COLO668 (cell line): ENCODE results near the gene KCNE4.
A peak's percentile ranks its signal among the peaks of the same experiment; 100 is the strongest.
"Not testable (repeated sequence)": the region's sequence is repeated elsewhere in the genome, so short reads cannot be mapped to it uniquely, and the experiment has no call there.

ENCODE experiments used
- DNase-seq: peaks from one replicate; lab custom pipeline; 2025; ENCODE audit not compliant: unreplicated experiment; lab: John Stamatoyannopoulos, UW

KCNE4 gene

GRCh38 chr2:223056701-223057418 is 4.9 kb downstream of the KCNE4 start:
- DNase-seq, result no peak

- no peak for DNase-seq
Measured at GRCh38 chr2:223057569-223057968, 5.6 kb downstream of the KCNE4 start.

GRCh38 chr2:223058952-223059716 is 7.1 kb downstream of the KCNE4 start:
- peak; percentile 73 for DNase-seq

GRCh38 chr2:223060201-223060825 is 8.3 kb downstream of the KCNE4 start:
- no peak for DNase-seq

- no peak for DNase-seq
Measured at GRCh38 chr2:223062396-223062795, 10.4 kb downstream of the KCNE4 start.

- no peak for DNase-seq
Measured at GRCh38 chr2:223065107-223065506, 13.1 kb downstream of the KCNE4 start.

GRCh38 chr2:223066721-223067120 is 14.7 kb downstream of the KCNE4 start:
- no peak for DNase-seq

GRCh38 chr2:223068071-223068470 is 16.1 kb downstream of the KCNE4 start:
- DNase-seq, result no peak

GRCh38 chr2:223069465-223069864 is 17.5 kb downstream of the KCNE4 start:
- DNase-seq, result no peak

GRCh38 chr2:223069988-223070387 is 18.0 kb downstream of the KCNE4 start:
- no peak for DNase-seq

- DNase-seq, result no peak
Measured at GRCh38 chr2:223071139-223071538, 19.1 kb downstream of the KCNE4 start.

- no peak for DNase-seq
Measured at GRCh38 chr2:223072826-223073225, 20.8 kb downstream of the KCNE4 start.

GRCh38 chr2:223075301-223076270 is 23.6 kb downstream of the KCNE4 start:
- DNase-seq, result no peak

- DNase-seq, result no peak
Measured at GRCh38 chr2:223076573-223076972, 24.6 kb downstream of the KCNE4 start.

- no peak for DNase-seq
Measured at GRCh38 chr2:223078482-223078881, 26.5 kb downstream of the KCNE4 start.

GRCh38 chr2:223079378-223079777 is 27.4 kb downstream of the KCNE4 start:
- no peak for DNase-seq

- no peak for DNase-seq
Measured at GRCh38 chr2:223079925-223080324, 27.9 kb downstream of the KCNE4 start.

- DNase-seq, result not testable (repeated sequence)
Measured at GRCh38 chr2:223080790-223081360, 28.9 kb downstream of the KCNE4 start.

- no peak for DNase-seq
Measured at GRCh38 chr2:223081789-223082188, 29.8 kb downstream of the KCNE4 start.

- no peak for DNase-seq
Measured at GRCh38 chr2:223082706-223083105, 30.7 kb downstream of the KCNE4 start.
